GM19099 (cell line): ENCODE measurements around the gene FGF14.

Source experiments
- POLR2A ChIP-seq: IDR thresholded peaks from 3 replicates; pipeline ENCODE4 v1.6.1; 2011; ENCODE audit warnings: low read depth; ENCODE audit not compliant: insufficient read length; ENCODE audit errors: extremely low read depth

Gene FGF14

GRCh38 chr13:101799196-101799595, 602.7 kb downstream of the FGF14 start:
- no peak for TF ChIP-seq POLR2A

- no peak for TF ChIP-seq POLR2A
Measured at GRCh38 chr13:101798437-101798836, 603.4 kb downstream of the FGF14 start.

GRCh38 chr13:101795460-101795859, 606.4 kb downstream of the FGF14 start:
- no peak for TF ChIP-seq POLR2A

GRCh38 chr13:101795025-101795424, 606.8 kb downstream of the FGF14 start:
- TF ChIP-seq POLR2A: no peak

- no peak for TF ChIP-seq POLR2A
Measured at GRCh38 chr13:101792189-101792588, 609.7 kb downstream of the FGF14 start.

- TF ChIP-seq POLR2A: no peak
Measured at GRCh38 chr13:101785858-101786257, 616.0 kb downstream of the FGF14 start.

- no peak for TF ChIP-seq POLR2A
Measured at GRCh38 chr13:101784313-101784712, 617.5 kb downstream of the FGF14 start.

GRCh38 chr13:101783554-101783953, 618.3 kb downstream of the FGF14 start:
- TF ChIP-seq POLR2A: no peak

GRCh38 chr13:101780211-101780610, 621.6 kb downstream of the FGF14 start:
- no peak for TF ChIP-seq POLR2A

- no peak for TF ChIP-seq POLR2A
Measured at GRCh38 chr13:101779147-101779546, 622.7 kb downstream of the FGF14 start.

GRCh38 chr13:101775267-101775666, 626.6 kb downstream of the FGF14 start:
- TF ChIP-seq POLR2A: no peak

- no peak for TF ChIP-seq POLR2A
Measured at GRCh38 chr13:101774393-101774792, 627.5 kb downstream of the FGF14 start.

GRCh38 chr13:101773062-101773461, 628.8 kb downstream of the FGF14 start:
- TF ChIP-seq POLR2A: no peak

GRCh38 chr13:101767131-101767530, 634.7 kb downstream of the FGF14 start:
- TF ChIP-seq POLR2A: no peak

- TF ChIP-seq POLR2A: no peak
Measured at GRCh38 chr13:101763191-101763590, 638.7 kb downstream of the FGF14 start.

- TF ChIP-seq POLR2A: no peak
Measured at GRCh38 chr13:101757446-101758039, 644.3 kb downstream of the FGF14 start.

- no peak for TF ChIP-seq POLR2A
Measured at GRCh38 chr13:101755228-101755887, 646.5 kb downstream of the FGF14 start.
